Astrocyte of the spinal cord (primary cell): ENCODE results near the gene CDHR5.
A peak's percentile ranks its signal among the peaks of the same experiment; 100 is the strongest.

Experiments
- DNase-seq: peaks from one replicate; pipeline ENCODE4 v3.0.0; 2011; ENCODE audit warnings: low read depth, low spot score
- H3K4me3 ChIP-seq: 2 replicates; pipeline ENCODE4 v1.5.1; 2011; ENCODE audit warnings: low read depth, mild to moderate bottlenecking, low read length, moderate library complexity
- CTCF ChIP-seq: IDR thresholded peaks from 2 replicates; pipeline ENCODE4 v1.5.1; 2012; ENCODE audit warnings: low read depth, mild to moderate bottlenecking, low read length, inconsistent platforms
- in situ Hi-C: cut with HindIII; loops from 2 replicates; pipeline ENCODE4 v1.10.0; 2017; ENCODE audit warnings: low sequenced_read_pairs

The CDHR5 gene

GRCh38 chr11:662689-663274 lies 38.0 kb upstream of the CDHR5 start:
- DNase-seq = peak; percentile 58
- H3K4me3 ChIP-seq = no peak overlapping the region
- in situ Hi-C loops = no loop called here
- TF ChIP-seq CTCF = peak; percentile 78

- TF ChIP-seq CTCF = no peak
- in situ Hi-C loops = no loop called here
- no peak for DNase-seq
- H3K4me3 ChIP-seq = no peak overlapping the region
Measured at GRCh38 chr11:660681-661444, 36.1 kb upstream of the CDHR5 start.

GRCh38 chr11:660281-660680 lies 35.5 kb upstream of the CDHR5 start:
- no peak for TF ChIP-seq CTCF
- in situ Hi-C loops = no loop called here
- no peak for DNase-seq
- no peak overlapping the region for H3K4me3 ChIP-seq

- DNase-seq = no peak
- in situ Hi-C loops = no loop called here
- no peak overlapping the region for H3K4me3 ChIP-seq
- no peak for TF ChIP-seq CTCF
Measured at GRCh38 chr11:659532-660085, 34.9 kb upstream of the CDHR5 start.

- no peak for DNase-seq
- no peak for TF ChIP-seq CTCF
- H3K4me3 ChIP-seq = no peak overlapping the region
- in situ Hi-C loops = no loop called here
Measured at GRCh38 chr11:657691-658126, 33.0 kb upstream of the CDHR5 start.

- in situ Hi-C loops = no loop called here
- no peak for TF ChIP-seq CTCF
- DNase-seq = no peak
- no peak overlapping the region for H3K4me3 ChIP-seq
Measured at GRCh38 chr11:656866-657265, 32.1 kb upstream of the CDHR5 start.
